IMR-90 (cell line): Measurements from ENCODE around the gene DSTYK. TPM values are rescaled to one million over a fixed set of nuclear protein-coding genes. Genes with fewer than 3 reads are reported as not detected.

ENCODE experiments used
- ATAC-seq: fragments of 200-7000 bp; cut with Tn5 transposase; 2 replicates; pipeline ENCODE4 v1.9.1; 2020; ENCODE audit warnings: low read depth, mild to moderate bottlenecking, moderate library complexity
- BruUV-seq: library from RNA; stranded (reverse); fragments of 400-500 nt; replicated peaks from 2 replicates; lab custom pipeline; 2021; lab: Mats Ljungman, UMichigan
- CTCF ChIA-PET: fragments of 300-600 bp; formaldehyde crosslinking; extraction: SDS; loops from one replicate; lab custom pipeline; 2021; ENCODE audit warnings: antibody characterized with exemption; lab: Yijun Ruan, JAX
- POLR2A ChIA-PET: fragments of 300-600 bp; sonication (Branson Sonifier 250); formaldehyde crosslinking; loops from one replicate; lab custom pipeline; 2022; ENCODE audit warnings: antibody characterized with exemption; ENCODE audit not compliant: unreplicated experiment; lab: Charles Lee
- DNase-seq: peaks from one replicate; pipeline ENCODE4 v3.0.0; 2013
- H2AFZ ChIP-seq: replicated peaks from 2 replicates; pipeline ENCODE3; 2013; ENCODE audit warnings: low read length, mild to moderate bottlenecking; ENCODE audit not compliant: poor library complexity
- H2AK5ac ChIP-seq: 2 replicates; pipeline ENCODE4 v1.6.1; 2013; ENCODE audit warnings: low read depth, low read length, inconsistent platforms
- H2AK9ac ChIP-seq: replicated peaks from 2 replicates; pipeline ENCODE3; 2013; ENCODE audit warnings: mild to moderate bottlenecking, low read depth, low read length, moderate library complexity; ENCODE audit not compliant: poor library complexity
- H2BK120ac ChIP-seq: 2 replicates; pipeline ENCODE4 v1.6.1; 2013; ENCODE audit warnings: low read depth, low read length, inconsistent platforms
- H2BK15ac ChIP-seq: 3 replicates; pipeline ENCODE4 v1.6.1; 2013; ENCODE audit warnings: low read depth, low read length, inconsistent platforms
- H2BK20ac ChIP-seq: 2 replicates; pipeline ENCODE4 v1.6.1; 2013; ENCODE audit warnings: low read depth, mild to moderate bottlenecking, inconsistent platforms, low read length, moderate library complexity
- H2BK5ac ChIP-seq: 2 replicates; pipeline ENCODE4 v1.6.1; 2013; ENCODE audit warnings: mild to moderate bottlenecking, low read depth, low read length, inconsistent platforms; ENCODE audit not compliant: poor library complexity, severe bottlenecking
- H3K14ac ChIP-seq: replicated peaks from 2 replicates; pipeline ENCODE4 v1.6.1; 2013; ENCODE audit warnings: low read depth, low read length, inconsistent platforms
- H3K18ac ChIP-seq: 2 replicates; pipeline ENCODE4 v1.6.1; 2013; ENCODE audit warnings: low read depth, low read length, control low read depth
- H3K23ac ChIP-seq: 2 replicates; pipeline ENCODE4 v1.6.1; 2013; ENCODE audit warnings: low read depth, low read length, inconsistent platforms
- H3K27ac ChIP-seq: 2 replicates; pipeline ENCODE4 v1.5.1; 2013; ENCODE audit warnings: mild to moderate bottlenecking, control low read depth, low read length; ENCODE audit not compliant: insufficient read depth
- H3K27me3 ChIP-seq: 2 replicates; pipeline ENCODE4 v1.6.1; 2013; ENCODE audit warnings: low read length; ENCODE audit not compliant: control insufficient read depth, insufficient read depth
- H3K36me3 ChIP-seq: 2 replicates; pipeline ENCODE4 v1.6.1; 2013; ENCODE audit warnings: low read length, mixed read lengths; ENCODE audit not compliant: control insufficient read depth, insufficient read depth
- H3K4ac ChIP-seq: 2 replicates; pipeline ENCODE4 v1.6.1; 2013; ENCODE audit warnings: low read depth, low read length, inconsistent platforms
- H3K4me1 ChIP-seq: 2 replicates; pipeline ENCODE4 v1.6.1; 2013; ENCODE audit warnings: low read length, mixed read lengths; ENCODE audit not compliant: control insufficient read depth, insufficient read depth
- H3K4me2 ChIP-seq: 2 replicates; pipeline ENCODE4 v1.6.1; 2013; ENCODE audit warnings: low read depth, mild to moderate bottlenecking, control low read depth, low read length, moderate library complexity
- H3K4me3 ChIP-seq: 2 replicates; pipeline ENCODE4 v1.5.1; 2013; ENCODE audit warnings: low read depth, mild to moderate bottlenecking, control low read depth, low read length, moderate library complexity; ENCODE audit not compliant: insufficient read depth
- H3K56ac ChIP-seq: 2 replicates; pipeline ENCODE4 v1.6.1; 2013; ENCODE audit warnings: low read length, inconsistent platforms; ENCODE audit not compliant: insufficient read depth; ENCODE audit errors: extremely low read depth
- H3K79me1 ChIP-seq, 2 experiments: 2 replicates each; pipeline ENCODE4 v1.6.1; 2013; ENCODE audit warnings: low read length in 2 of 2, inconsistent platforms in 1 of 2, low read depth in 1 of 2
- H3K9ac ChIP-seq: 2 replicates; pipeline ENCODE4 v1.6.1; 2013; ENCODE audit warnings: low read depth, low read length, control low read depth
- H3K9me1 ChIP-seq: 2 replicates; pipeline ENCODE4 v1.6.1; 2013; ENCODE audit warnings: low read length, inconsistent platforms; ENCODE audit not compliant: insufficient read depth
- H3K9me3 ChIP-seq: 2 replicates; pipeline ENCODE4 v1.6.1; 2013; ENCODE audit warnings: low read length; ENCODE audit not compliant: control insufficient read depth, insufficient read depth
- H4K20me1 ChIP-seq: 2 replicates; pipeline ENCODE4 v1.6.1; 2013; ENCODE audit warnings: low read length, inconsistent platforms; ENCODE audit not compliant: insufficient read depth
- H4K5ac ChIP-seq: 2 replicates; pipeline ENCODE4 v1.6.1; 2013; ENCODE audit warnings: mild to moderate bottlenecking, low read depth, low read length, control low read depth
- H4K8ac ChIP-seq, 2 experiments: 2 replicates each; pipeline ENCODE4 v1.6.1; 2013; ENCODE audit warnings: low read depth in 2 of 2, low read length in 2 of 2, control low read depth in 1 of 2, inconsistent platforms in 1 of 2
- H4K91ac ChIP-seq: 2 replicates; pipeline ENCODE4 v1.6.1; 2013; ENCODE audit warnings: low read depth, low read length, inconsistent platforms; ENCODE audit not compliant: insufficient read depth
- BHLHE40 ChIP-seq: fragments of 150-350 bp; IDR thresholded peaks from 2 replicates; pipeline ENCODE4 v1.6.1; 2016; ENCODE audit warnings: mild to moderate bottlenecking, low read depth, low read length
- CEBPB ChIP-seq: IDR thresholded peaks from 2 replicates; pipeline ENCODE4 v1.6.1; 2012; ENCODE audit warnings: low read depth, low read length, improper control_type of control experiment
- CHD1 ChIP-seq: IDR thresholded peaks from 2 replicates; pipeline ENCODE4 v1.6.1; 2012; ENCODE audit warnings: low read depth, low read length, improper control_type of control experiment
- CTCF ChIP-seq: conservative IDR thresholded peaks from 2 replicates; pipeline ENCODE4 v1.5.1; 2012; ENCODE audit warnings: mild to moderate bottlenecking, low read depth, low read length, improper control_type of control experiment
- ELK1 ChIP-seq: fragments of 150-350 bp; IDR thresholded peaks from 2 replicates; pipeline ENCODE4 v1.6.1; 2016; ENCODE audit warnings: low read depth, mild to moderate bottlenecking, low read length, moderate library complexity, borderline replicate concordance
- FOS ChIP-seq: fragments of 150-350 bp; IDR thresholded peaks from 2 replicates; pipeline ENCODE4 v1.6.1; 2016; ENCODE audit warnings: low read depth, low read length
- MAFK ChIP-seq: IDR thresholded peaks from 2 replicates; pipeline ENCODE4 v1.6.1; 2012; ENCODE audit warnings: low read depth, low read length, improper control_type of control experiment
- MAZ ChIP-seq: IDR thresholded peaks from 2 replicates; pipeline ENCODE4 v1.6.1; 2012; ENCODE audit warnings: low read depth, mild to moderate bottlenecking, low read length, improper control_type of control experiment, moderate library complexity, borderline replicate concordance
- MXI1 ChIP-seq: IDR thresholded peaks from 2 replicates; pipeline ENCODE4 v1.6.1; 2012; ENCODE audit warnings: low read depth, mild to moderate bottlenecking, low read length, moderate library complexity, borderline replicate concordance
- NFE2L2 ChIP-seq: fragments of 150-350 bp; IDR thresholded peaks from 2 replicates; pipeline ENCODE4 v1.6.1; 2016; ENCODE audit warnings: low read depth, mild to moderate bottlenecking, low read length
- POLR2A ChIP-seq: IDR thresholded peaks from 2 replicates; pipeline ENCODE4 v1.6.1; 2012; ENCODE audit warnings: mild to moderate bottlenecking, low read depth, low read length
- RAD21 ChIP-seq: IDR thresholded peaks from 2 replicates; pipeline ENCODE4 v1.6.1; 2012; ENCODE audit warnings: low read length, improper control_type of control experiment
- RCOR1 ChIP-seq: IDR thresholded peaks from 2 replicates; pipeline ENCODE4 v1.6.1; 2012; ENCODE audit warnings: mild to moderate bottlenecking, low read length, improper control_type of control experiment; ENCODE audit not compliant: insufficient replicate concordance
- RFX5 ChIP-seq: IDR thresholded peaks from 2 replicates; pipeline ENCODE4 v1.8.0; 2012; ENCODE audit warnings: low read depth, mild to moderate bottlenecking, low read length, moderate library complexity
- SMC3 ChIP-seq: fragments of 150-350 bp; IDR thresholded peaks from 2 replicates; pipeline ENCODE4 v1.6.1; 2016; ENCODE audit warnings: low read depth, mild to moderate bottlenecking, antibody characterized with exemption, low read length, moderate library complexity
- USF2 ChIP-seq: fragments of 150-350 bp; IDR thresholded peaks from 2 replicates; pipeline ENCODE4 v1.6.1; 2017; ENCODE audit warnings: mild to moderate bottlenecking, antibody characterized with exemption, low read length, low read depth
- WGBS, 2 experiments: methylation state at CpG; one replicate each; pipeline versions ENCODE4 v1.1.5 to v1.1.7; 2013; ENCODE audit warnings: missing lambda C conversion rate in 2 of 2; ENCODE audit not compliant: insufficient read length in 1 of 2; ENCODE audit errors: extremely low coverage in 2 of 2; 5-methylcytosine and 5-hydroxymethylcytosine counted together
- dilution Hi-C: fragments of 300-500 bp; cut with HindIII; formaldehyde crosslinking; loops from one replicate; pipeline ENCODE4 v1.14.3; 2018; ENCODE audit warnings: low sequenced_read_pairs; ENCODE audit not compliant: unreplicated experiment
- in situ Hi-C: fragments of 300-500 bp; cut with MboI; formaldehyde crosslinking; loops from 3 replicates; pipeline ENCODE4 v1.14.3; 2019; ENCODE audit warnings: low sequenced_read_pairs, inconsistent platforms, mixed read lengths
- intact Hi-C: fragments of 100-400 bp; cut with micrococcal nuclease; formaldehyde crosslinking; loops from 2 replicates; pipeline ENCODE4 v1.10.0; 2022
- polyA plus RNA-seq, 3 experiments: library from polyadenylated mRNA; depleted of rRNA; stranded (reverse); fragments of >200 nt; gene quantifications; 2 replicates each; pipeline ENCODE4 v1.2.3, GENCODE V29; 2012; ENCODE audit warnings: low replicate concordance in 1 of 3
- total RNA-seq: library from RNA; depleted of rRNA; stranded (reverse); fragments of >200 nt; gene quantifications from 2 replicates; pipeline ENCODE4 v1.2.3, GENCODE V29; 2012

The DSTYK gene
- total and polyA plus RNA-seq, 2 of the 4 experiments (the other 2 are of a cell fraction): 8.0 to 18.3 TPM

- no TSS peak for BruUV-seq
- Histone ChIP-seq H2AK5ac (no peak overlapping the region), H3K36me3 (peaks cover 57% of the 10 kb centered on the region), H4K5ac (no peak overlapping the region), H3K4ac (no peak overlapping the region), H3K9ac (no peak overlapping the region), H3K79me1 (peaks cover 8 to 14% of the 10 kb centered on the region in 2 experiments; a peak in 3 of 4 replicates), H2BK120ac (no peak overlapping the region), H2AK9ac (no peak overlapping the region), H2BK20ac (no peak overlapping the region), H3K56ac (no peak overlapping the region), H4K91ac (no peak overlapping the region), H3K4me1 (no peaks in the 10 kb centered on the region), H3K18ac (no peak overlapping the region), H2BK5ac (no peak overlapping the region), H2AFZ (no peak overlapping the region), H3K4me2 (no peak overlapping the region), H4K20me1 (no peaks in the 10 kb centered on the region), H3K23ac (no peak overlapping the region), H3K9me1 (no peaks in the 10 kb centered on the region), H3K9me3 (peaks cover 6% of the 10 kb centered on the region), H3K27ac (no peak overlapping the region), H3K14ac (no peak overlapping the region), H2BK15ac (no peak overlapping the region), H4K8ac (no peak overlapping the region), H3K27me3 (no peaks in the 10 kb centered on the region), H3K4me3 (no peak overlapping the region)
- no peak for DNase-seq
- no CpG with 5 or more reads among the region's 6 CpGs for WGBS, 2 experiments
- TF ChIP-seq MAFK (no peak), BHLHE40 (no peak), MXI1 (no peak), ELK1 (no peak), SMC3 (no peak), POLR2A (no peak), CHD1 (no peak), RCOR1 (no peak), CTCF (no peak), USF2 (no peak), RFX5 (no peak), MAZ (no peak), CEBPB (no peak), NFE2L2 (no peak), FOS (no peak), RAD21 (no peak)
- dilution Hi-C loops (no loop called here), intact Hi-C loops (no loop called here), in situ Hi-C loops (no loop called here)
- ChIA-PET CTCF (no interaction called here), POLR2A (no interaction called here)
- ATAC-seq: no peak
These were observed 50.4 kb downstream of the DSTYK start for GRCh38 chr1:205161076-205161475.
